Measurements from ENCODE around the gene CLDN14.

DNA sequence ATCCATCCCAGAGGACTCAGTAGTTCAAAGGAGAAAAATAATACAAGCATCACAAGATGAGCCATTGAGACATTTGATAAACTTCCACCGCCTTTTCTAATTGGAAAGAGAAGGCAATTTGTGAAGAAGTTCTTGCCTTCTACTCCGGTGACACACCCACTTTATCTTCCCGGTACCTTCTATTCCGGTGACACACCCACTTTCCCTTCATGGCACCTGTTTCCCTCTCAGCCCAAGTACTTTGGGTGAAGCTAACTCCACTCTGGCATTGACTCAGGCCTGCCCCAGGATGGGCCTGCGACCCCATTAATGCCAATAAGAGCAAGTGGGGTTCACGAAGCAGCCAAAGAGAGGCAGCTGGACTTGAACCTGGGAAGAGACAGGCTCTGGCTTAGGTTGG is 38.2 kb downstream of the CLDN14 start:
- TF ChIP-seq, protein P1, sequence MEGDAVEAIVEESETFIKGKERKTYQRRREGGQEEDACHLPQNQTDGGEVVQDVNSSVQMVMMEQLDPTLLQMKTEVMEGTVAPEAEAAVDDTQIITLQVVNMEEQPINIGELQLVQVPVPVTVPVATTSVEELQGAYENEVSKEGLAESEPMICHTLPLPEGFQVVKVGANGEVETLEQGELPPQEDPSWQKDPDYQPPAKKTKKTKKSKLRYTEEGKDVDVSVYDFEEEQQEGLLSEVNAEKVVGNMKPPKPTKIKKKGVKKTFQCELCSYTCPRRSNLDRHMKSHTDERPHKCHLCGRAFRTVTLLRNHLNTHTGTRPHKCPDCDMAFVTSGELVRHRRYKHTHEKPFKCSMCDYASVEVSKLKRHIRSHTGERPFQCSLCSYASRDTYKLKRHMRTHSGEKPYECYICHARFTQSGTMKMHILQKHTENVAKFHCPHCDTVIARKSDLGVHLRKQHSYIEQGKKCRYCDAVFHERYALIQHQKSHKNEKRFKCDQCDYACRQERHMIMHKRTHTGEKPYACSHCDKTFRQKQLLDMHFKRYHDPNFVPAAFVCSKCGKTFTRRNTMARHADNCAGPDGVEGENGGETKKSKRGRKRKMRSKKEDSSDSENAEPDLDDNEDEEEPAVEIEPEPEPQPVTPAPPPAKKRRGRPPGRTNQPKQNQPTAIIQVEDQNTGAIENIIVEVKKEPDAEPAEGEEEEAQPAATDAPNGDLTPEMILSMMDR (IDR thresholded peaks at IDR 0.05; ENCODE audit: low read length), result no peak
- no peak for TF ChIP-seq EZH2phosphoT487 (IDR thresholded peaks at IDR 0.05; ENCODE audit: low read length)
